ENCODE measurements around the gene LYSMD3. TPM values are rescaled to one million over a fixed set of nuclear protein-coding genes. Genes with fewer than 3 reads are reported as not detected.

Gene LYSMD3
- total and polyA plus RNA-seq, 9 of the 15 experiments (the other 6 are each of a cell fraction or from before 2014, with no cell fraction given) = 9.5 to 42.3 (median 20.7) TPM

GRCh38 chr5:90473396-90474234 is 55.8 kb downstream of the LYSMD3 start (continued):
- TF ChIP-seq ATF6 (CRISPR knock-in tag; IDR thresholded peaks at IDR 0.05) (0 out of 2 replicates have a peak, but pooled peaks have one; percentile 84), YBX1 (IDR thresholded peaks at IDR 0.05) (no peak), ZNF644 (tag; IDR thresholded peaks at IDR 0.05; ENCODE audit: low read depth) (0 out of 2 replicates have a peak, but pooled peaks have one; percentile 26), PRMT5 (CRISPR knock-in tag; IDR thresholded peaks at IDR 0.05) (no peak), SRSF1 (IDR thresholded peaks at IDR 0.05; ENCODE audit: low read depth, low read length) (peak; percentile 17; the same call in 1 of the 2 replicates), THRB (CRISPR knock-in tag; conservative IDR thresholded peaks at IDR 0.05) (no peak), ZNF174 (CRISPR knock-in tag; IDR thresholded peaks at IDR 0.05) (no peak), PHTF2 (CRISPR knock-in tag; IDR thresholded peaks at IDR 0.05) (no peak), NCOA1 (IDR thresholded peaks at IDR 0.05; ENCODE audit: low read depth) (no peak), USF1 (CRISPR knock-in tag; IDR thresholded peaks at IDR 0.05) (peak; percentile 60), CTCF (IDR thresholded peaks at IDR 0.05 in 2 of 3, conservative IDR thresholded peaks at IDR 0.05 in 1 of 3; ENCODE audit: insufficient read depth in 2 of 3, low read depth in 1 of 3, low read length in 3 of 3) (no peak), NCOA4 (IDR thresholded peaks at IDR 0.05; ENCODE audit: partially characterized antibody) (no peak), BDP1 (IDR thresholded peaks at IDR 0.05; ENCODE audit: insufficient read depth, insufficient read length) (no peak), ZBTB17 (CRISPR knock-in tag; IDR thresholded peaks at IDR 0.05) (no peak), ZNF277 (CRISPR knock-in tag; IDR thresholded peaks at IDR 0.05; ENCODE audit: borderline replicate concordance) (no peak), MIER1 (IDR thresholded peaks at IDR 0.05; ENCODE audit: low read depth) (no peak), SLC30A9 (CRISPR knock-in tag; IDR thresholded peaks at IDR 0.05) (no peak), ZFPM2 (CRISPR knock-in tag; IDR thresholded peaks at IDR 0.05) (no peak), TFAM (CRISPR knock-in tag; conservative IDR thresholded peaks at IDR 0.05) (no peak), RBM22 (IDR thresholded peaks at IDR 0.05; ENCODE audit: low read depth, low read length, poor library complexity, severe bottlenecking) (no peak)

All from K562 (cell line).